Keratinocyte (primary cell): Measurements from ENCODE around the gene TBC1D30.

Experiments
- CTCF ChIP-seq, 3 experiments: IDR thresholded peaks in 1 of 3; conservative IDR thresholded peaks in 1 of 3; optimal IDR thresholded peaks in 1 of 3; 2 replicates in 2 of 3; 3 replicates in 1 of 3; pipeline versions ENCODE3 to v1.5.1; 2011; ENCODE audit warnings: low read length in 3 of 3, mild to moderate bottlenecking in 3 of 3, moderate library complexity in 2 of 3, control low read depth in 1 of 3, inconsistent platforms in 1 of 3; ENCODE audit not compliant: insufficient read depth in 2 of 3; ENCODE audit errors: extremely low read depth in 1 of 3
- EZH2 ChIP-seq: IDR thresholded peaks from one replicate; pipeline ENCODE4 v1.6.1; 2012; ENCODE audit warnings: inconsistent platforms, mild to moderate bottlenecking, low read length, moderate library complexity

DNA sequence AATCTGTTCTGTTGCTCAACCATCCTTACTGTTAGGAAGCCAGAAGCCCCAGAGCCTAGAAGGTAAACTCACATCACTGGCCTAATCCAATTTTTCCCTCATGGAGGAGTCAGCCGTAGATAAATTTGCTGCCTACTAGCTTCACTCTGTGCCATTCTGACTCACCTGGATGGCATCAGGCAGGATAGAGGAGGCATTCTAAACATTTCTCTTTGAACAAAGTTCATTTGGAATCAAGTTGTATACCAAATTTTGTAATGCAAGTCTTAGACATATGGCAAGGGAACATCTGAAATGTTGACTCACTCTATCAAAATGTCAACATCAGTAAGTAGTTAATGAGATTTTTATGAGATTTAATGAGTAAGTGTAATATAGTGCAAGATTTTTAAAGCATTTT, 13.6 kb upstream of the TBC1D30 start:
- TF ChIP-seq CTCF (optimal IDR thresholded peaks at IDR 0.05 in 1 of 3, IDR thresholded peaks at IDR 0.05 in 1 of 3, conservative IDR thresholded peaks at IDR 0.05 in 1 of 3; ENCODE audit: extremely low read depth in 1 of 3, insufficient read depth in 2 of 3, low read length in 3 of 3): no peak
- TF ChIP-seq EZH2: no peak
